Activated T-helper 1 cell treated with Interleukin-2 at 50 U/mL for 16 hours (primary cell): ENCODE measurements around the gene SSTR3.
"Not testable (repeated sequence)": the region's sequence is repeated elsewhere in the genome, so short reads cannot be mapped to it uniquely, and the experiment has no call there.

Source experiments
- DNase-seq: peaks from one replicate; pipeline ENCODE4 v3.0.0-alpha.2; 2020; ENCODE audit warnings: low read depth

SSTR3 gene

DNA sequence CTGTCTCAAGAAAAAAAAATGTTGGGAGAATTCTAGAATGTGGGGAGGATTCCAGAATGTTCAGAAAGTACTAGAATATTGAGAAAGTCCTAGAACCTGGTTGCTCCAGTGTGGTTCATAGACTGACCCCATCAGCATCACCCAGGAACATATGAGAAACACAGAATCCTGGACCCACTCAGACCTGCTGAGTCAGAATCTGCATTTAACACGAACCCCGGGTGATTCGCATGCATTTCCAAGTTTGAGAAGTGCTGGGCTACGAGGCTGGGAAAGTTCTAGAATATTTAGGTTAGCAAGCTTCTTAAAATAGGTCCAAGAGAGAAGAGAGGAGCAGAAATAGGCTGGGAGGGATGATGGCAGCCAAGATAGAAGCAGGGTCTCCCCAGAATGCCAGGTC is 30.6 kb downstream of the SSTR3 start:
- no peak for DNase-seq

GRCh38 chr22:37180531-37181231 is 31.6 kb downstream of the SSTR3 start:
- DNase-seq = no peak

- DNase-seq = no peak
These were observed 32.5 kb downstream of the SSTR3 start for GRCh38 chr22:37179622-37180420.

- DNase-seq = no peak
These were observed 33.2 kb downstream of the SSTR3 start for GRCh38 chr22:37179126-37179470.

DNA sequence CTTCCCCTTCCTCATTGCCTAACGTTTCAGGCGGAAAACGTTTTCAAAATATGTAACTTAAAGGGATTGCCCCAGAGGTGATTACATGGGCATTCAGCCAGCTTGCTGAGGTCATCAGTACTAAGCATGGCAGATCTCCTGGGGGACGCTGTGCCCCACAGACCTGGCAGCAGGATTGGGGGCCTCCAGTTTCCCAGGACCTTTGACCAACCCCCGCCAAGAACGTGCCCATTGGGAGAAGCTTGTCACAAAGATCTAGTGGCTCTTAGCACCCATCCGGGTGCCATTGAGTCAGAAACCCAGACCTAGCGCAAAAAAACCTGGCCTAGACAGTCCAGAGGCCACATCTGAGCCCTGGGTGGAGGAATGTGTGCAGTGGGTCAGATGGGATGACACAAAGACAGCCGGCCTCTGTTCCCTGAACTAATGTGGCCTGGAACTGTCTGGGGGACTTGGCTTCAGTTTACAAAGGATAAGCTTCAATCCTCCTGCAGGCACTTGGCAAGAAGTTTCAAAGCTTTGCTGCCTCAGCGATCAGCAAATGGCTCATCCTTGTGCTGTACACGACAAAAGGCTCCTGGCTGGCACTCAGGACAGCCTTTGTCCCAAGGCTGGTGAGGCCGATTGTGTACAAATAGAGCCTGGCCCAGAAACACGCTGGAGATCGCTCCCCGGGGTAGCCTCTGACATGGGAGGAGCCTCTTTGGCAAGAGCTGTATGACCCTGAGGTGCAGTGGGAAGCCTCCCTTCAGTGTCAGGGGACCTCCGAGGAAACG is 33.7 kb downstream of the SSTR3 start:
- DNase-seq = no peak

DNA sequence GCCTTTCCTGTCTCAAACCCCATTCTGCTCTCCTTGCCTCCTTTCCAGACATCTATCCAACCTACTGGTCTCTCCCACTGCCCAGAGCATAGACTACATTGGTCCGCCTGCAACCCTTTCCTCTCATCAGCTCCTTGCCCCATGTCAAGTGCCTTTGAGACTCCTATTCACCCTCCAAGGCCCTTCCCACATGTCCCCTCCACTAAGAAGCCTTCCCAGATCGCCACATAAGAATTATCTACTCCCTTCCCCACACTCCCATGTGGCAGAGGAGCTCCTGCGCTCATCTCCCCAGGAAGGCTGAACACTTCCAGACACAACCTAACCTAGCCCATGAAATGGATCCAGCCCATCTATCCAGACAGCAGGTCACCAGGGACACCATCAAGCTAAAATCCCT is 34.5 kb downstream of the SSTR3 start:
- DNase-seq = no peak

DNA sequence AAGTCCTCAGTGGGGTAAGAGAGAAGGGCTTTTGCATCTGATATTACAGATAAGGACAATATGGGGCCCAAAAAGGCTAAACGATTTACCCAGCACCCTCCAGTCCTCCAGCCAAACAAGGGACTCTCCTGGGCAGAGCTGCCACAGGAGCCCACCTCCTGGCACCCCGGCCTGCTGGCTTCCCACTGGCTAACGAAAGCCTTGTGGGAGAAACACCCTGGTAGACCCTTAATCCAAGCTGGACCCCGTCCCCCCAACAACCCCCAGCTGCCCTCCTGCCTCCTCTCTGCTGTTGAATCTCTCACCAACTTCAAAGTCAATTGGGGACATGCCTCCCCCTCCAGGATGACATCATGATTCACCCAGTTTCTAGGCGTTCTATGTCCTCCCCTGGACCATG is 35.1 kb downstream of the SSTR3 start:
- no peak for DNase-seq

GRCh38 chr22:37176464-37177061 is 35.7 kb downstream of the SSTR3 start:
- no peak for DNase-seq

- DNase-seq = no peak
These were observed 36.6 kb downstream of the SSTR3 start for GRCh38 chr22:37175414-37176281.

- DNase-seq = no peak
These were observed 37.3 kb downstream of the SSTR3 start for GRCh38 chr22:37174964-37175363.

- no peak for DNase-seq
These were observed 38.6 kb downstream of the SSTR3 start for GRCh38 chr22:37173709-37174108.

DNA sequence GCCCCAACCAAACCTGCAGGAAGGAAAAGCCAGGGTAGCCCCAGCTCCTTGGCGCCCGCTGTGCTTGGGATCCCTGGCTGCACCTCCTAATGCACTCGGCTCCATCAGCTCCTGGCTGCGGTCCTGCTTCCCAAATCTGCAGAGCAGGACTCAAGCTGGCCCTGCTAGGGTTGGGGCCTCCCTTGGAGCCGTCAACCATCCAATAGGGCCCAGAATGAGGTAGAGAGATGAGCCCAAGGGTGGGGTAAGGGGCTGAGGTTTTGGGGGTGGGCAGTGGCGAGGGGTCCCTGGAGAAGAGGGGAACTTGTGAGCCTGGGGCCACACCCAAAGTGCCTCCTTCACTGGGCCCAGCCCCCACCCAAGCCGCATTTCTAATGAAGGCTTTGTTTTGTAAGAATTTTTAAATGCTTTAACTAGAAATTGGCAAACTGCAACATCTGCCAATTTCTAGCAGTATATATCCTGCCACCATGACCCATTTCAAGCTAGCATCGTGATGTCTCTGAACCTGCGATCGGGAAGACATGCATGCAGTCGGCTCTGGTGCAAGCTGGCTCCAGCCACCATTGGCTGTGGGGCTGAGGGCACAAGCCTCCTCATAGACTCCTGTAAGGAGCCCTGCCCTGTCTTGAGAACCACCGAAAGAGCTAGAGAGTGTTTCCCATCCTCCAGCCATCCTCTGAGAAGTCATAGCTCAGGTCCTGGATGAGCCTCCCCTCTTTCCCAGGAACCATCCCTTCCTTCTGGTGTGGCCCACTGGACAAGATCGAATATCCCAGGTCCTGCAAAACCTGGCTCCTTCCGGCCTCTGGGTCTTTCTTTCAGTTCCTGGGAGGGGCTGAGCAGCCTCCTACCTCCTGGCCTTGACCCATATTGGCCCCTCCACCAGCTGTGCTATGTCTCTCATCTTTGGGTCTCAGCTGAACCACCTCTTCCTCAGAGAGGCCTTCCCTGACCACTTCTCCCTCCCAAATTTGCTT is 39.7 kb downstream of the SSTR3 start:
- DNase-seq = no peak

GRCh38 chr22:37171662-37172061 is 40.6 kb downstream of the SSTR3 start:
- no peak for DNase-seq

GRCh38 chr22:37170689-37171405 is 41.4 kb downstream of the SSTR3 start:
- DNase-seq = not testable (repeated sequence)

DNA sequence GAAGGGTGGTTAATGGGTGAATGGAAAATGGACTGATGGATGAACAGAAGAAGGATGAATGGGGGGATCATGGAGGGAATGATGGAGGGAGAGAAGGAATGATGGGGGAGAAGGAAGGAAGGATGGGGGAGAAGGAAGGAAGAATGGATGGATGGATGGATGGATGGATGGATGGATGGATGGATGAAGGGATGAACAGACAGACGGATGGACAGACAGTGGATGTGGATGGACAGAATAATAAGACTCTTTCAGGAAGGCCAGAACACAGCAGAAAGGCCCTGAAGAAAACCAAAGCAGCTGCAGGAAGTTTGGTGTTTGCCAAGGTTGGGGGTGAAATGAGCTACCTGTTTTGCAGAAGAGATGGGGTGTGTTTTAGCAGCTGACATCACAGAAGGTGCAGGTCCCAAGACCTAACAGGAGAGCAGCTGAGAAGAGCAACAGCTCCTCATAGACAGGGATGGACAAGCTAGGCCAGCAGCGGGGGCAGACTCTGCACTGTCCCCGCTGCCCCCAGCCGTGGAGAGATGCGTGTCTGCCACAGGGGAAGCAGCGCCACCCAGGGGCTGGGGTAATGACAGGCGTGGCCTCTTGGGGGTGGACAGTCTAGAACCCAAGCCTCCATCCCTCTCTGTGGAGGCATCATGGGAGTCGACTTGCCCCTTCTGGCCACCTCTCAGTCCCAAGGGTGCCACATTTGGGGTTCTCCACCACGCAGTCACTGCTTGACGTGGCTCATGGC is 42.2 kb downstream of the SSTR3 start:
- no peak for DNase-seq

DNA sequence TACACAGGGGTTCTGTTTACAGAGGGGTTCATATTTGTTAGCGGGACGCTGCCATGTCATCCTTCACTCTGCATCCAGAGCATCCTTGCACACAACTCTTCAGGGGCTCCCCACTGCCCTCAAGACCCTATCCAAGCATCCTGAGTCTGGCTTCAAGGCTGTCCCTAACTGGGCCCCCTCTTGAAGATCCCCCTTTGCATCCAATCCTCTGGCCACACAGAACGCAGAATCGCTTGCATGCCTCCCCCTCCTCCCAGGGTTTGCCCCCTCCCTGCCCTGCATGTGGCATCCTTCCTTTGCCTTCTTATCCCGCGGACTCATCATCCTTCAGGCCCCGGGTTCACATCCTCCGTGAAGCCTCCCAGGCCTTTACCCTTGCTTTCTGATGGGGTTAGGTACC is 42.9 kb downstream of the SSTR3 start:
- DNase-seq = no peak

DNA sequence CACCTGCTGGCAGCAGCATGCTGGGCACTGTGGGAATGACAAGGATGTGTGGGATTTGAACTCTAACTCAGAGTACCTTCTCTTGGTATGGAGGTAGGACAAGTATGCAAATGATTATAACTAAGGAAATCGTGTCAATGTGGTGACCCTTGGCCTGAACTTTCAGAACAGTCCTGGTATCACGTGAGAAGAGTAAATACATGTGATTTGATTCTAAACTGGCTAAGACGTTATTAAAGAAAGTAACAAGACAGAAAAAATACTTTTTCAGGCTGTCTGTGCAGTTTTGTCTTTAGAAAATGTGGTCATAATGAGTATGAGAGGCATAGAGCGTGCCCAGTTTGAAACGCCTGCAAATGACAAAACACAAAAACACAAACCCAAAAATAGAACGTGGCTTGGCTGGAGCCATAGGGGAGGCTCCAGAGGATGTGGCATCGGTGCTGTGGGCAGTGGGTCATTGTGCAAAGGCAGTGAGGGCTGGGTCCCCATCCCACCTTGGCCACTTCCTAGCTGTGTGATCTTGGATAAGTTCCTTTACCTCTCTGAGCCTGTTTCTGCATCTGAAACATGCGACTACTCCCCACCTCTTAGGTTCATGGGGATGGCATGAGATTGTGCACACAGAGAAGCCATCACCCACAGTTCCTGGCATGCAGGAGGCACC is 44.2 kb downstream of the SSTR3 start:
- DNase-seq = no peak
